GM19351 (cell line): Measurements from ENCODE around the gene CFAP90.
A peak's percentile ranks its signal among the peaks of the same experiment; 100 is the strongest.

Source experiments
- ATAC-seq: cut with Tn5 transposase; IDR thresholded peaks from one replicate; pipeline ENCODE4 v1.9.1; 2021; ENCODE audit warnings: mild to moderate bottlenecking, moderate library complexity; ENCODE audit not compliant: unreplicated experiment

CFAP90 gene

DNA sequence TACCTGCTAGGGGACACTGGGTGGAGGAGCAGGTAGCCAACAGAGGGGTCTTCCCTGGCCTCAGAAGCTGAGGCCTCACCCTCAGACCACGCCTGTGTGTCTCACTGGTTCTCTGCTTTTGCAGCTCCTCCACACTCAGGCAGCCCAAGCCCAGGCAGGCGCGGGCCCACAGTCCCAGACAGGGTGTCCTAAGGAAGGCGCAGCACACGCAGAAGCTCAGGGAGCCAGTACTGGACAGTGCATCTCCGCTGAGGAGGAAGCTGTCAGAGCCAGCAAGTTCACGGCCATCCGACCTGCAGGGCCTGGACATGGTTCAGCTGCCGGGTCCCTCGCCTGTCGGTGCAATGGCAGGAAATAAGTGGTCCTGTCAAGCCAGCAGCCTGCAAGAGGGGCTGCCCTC, 25.3 kb downstream of the CFAP90 start:
- no peak for ATAC-seq

DNA sequence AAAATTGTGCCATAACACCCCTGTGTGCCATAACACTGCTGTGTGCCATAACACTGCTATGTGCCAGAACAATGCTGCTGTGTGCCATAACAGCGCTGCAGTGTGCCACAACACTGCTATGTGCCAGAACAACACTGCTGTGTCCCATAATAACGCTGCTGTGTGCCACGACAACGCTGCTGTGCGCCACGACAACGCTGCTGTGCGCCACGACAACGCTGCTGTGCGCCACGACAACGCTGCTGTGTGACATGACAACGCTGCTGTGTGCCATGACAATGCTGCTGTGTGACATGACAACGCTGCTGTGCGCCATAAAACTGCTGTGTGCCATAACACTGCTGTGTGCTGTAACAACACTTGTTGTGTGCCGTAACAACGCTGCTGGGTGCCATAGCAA, 25.9 kb downstream of the CFAP90 start:
- ATAC-seq: no peak

DNA sequence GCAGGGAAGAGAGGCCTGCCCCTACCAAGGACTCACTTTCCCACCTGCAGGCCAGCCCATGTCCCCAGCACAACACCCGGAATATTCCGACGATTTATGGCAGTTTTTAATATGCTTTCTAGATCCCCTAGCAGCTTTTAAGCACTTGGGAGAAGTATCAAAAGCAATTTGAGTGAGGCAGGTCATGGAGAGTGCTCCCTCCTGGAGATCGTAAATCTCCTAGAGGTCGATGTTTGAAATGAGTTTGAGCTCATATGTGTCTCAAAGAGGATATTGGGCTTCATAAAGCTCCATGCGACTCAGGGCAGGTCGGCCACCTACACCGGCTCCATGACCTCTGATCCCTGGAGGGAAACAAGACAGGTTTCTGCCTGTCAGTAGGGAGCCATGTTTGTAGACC, 27.3 kb downstream of the CFAP90 start:
- no peak for ATAC-seq

DNA sequence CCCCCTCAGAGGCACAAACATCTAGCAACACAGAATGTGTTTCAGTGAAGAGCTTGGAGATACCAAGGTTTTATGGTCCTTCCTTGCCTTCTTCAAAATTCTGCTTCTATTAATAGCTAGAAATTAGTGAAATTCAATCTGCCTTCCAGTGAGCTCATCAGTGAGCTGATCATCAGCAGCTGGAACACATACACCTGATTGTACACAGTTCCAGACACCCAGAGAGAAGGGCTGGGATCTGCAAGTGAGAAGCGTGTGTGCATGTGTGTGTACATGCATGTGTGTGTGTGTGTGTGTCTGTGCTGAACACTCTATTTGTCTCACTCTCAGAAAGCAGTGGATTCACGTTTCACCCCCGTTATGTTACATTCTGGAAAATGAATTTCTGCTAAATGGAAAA, 28.5 kb downstream of the CFAP90 start:
- ATAC-seq: no peak

DNA sequence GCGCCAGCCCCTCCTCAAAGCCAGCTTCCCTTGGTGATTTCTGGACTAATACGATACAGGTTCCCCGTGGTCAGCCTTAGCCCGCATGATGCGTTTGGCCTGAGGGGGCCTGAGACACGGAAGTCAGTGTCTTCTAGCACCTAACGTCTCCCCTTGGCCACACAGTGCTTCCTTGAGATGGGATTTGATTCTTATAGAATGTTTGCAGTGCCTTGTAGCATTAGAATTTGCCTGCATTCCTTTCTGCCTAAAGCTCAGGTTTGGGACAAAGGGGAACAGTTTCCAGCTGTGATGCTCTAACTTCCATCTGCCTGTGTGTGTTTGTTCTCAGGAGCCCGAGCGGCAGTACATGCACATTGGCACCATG, 34.4 kb downstream of the CFAP90 start:
- peak; percentile 2 for ATAC-seq

DNA sequence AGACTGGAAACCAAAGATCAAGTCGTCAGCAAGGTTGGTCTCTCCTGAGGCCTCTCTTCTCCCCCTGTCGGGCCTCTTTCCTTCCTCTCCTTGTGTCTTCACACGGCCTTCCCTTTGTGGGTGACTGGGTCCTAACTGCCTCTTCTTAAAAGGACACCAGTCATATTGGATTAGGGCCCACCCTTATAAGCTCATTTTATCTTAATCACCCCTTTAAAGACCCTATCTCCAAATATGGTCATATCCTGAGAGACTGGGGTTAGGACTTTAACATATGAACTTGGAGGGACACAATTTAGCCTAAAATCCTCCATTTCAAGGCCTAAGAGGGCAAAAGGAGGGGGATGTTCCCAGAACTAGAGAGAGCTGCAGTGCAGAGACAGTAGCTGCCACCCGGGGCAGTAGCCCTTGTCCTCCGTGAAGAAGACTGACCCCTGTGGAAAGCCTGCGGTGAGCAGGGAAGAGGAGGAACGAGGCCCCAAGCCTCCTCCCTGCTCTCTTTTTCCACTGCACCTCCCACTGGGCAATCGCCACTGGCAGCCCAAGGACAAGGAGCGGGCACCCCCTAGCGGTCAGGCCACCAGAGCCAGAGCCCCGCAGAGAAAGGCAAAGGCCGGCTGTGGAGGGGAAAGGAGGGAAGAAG, 34.9 kb downstream of the CFAP90 start:
- ATAC-seq: peak; percentile 93

DNA sequence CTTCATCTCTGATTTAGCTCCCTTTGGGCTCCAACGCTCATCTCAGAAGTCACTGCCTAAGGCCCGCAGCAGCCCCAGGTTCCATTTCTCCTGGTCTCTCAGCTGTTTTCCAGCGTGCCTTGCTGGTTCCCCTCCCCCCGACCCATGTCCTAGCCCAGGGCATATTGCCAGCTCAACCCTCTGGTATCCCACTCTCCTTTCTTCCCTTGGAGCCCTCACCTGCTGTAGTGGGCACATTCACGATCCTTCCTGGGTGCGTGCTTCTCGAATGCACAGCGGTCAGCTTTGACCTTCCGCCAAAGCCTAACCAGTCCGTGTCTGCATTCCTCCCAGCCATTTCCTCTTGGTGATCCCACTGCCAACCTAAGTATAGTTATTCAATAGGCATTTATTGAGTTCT, 36.1 kb downstream of the CFAP90 start:
- no peak for ATAC-seq

DNA sequence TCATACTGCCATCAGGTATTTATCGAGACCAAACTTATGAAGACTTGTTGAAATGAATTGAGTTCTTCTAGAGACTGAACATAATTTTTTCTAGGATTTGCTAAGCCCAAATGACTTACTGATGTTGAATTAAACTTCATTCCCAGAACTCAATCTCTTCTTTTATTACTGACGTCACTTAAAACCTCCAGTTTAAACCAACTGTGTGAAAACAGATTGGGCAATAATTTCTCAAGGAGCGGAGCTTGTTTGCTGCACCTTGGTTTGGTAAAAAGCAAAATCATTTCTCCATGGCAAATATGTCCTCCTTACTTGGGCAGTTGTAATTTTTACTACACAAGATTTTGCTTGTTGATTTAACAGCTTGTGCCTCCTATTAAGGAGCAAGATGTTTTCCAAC, 37.4 kb downstream of the CFAP90 start:
- no peak for ATAC-seq

DNA sequence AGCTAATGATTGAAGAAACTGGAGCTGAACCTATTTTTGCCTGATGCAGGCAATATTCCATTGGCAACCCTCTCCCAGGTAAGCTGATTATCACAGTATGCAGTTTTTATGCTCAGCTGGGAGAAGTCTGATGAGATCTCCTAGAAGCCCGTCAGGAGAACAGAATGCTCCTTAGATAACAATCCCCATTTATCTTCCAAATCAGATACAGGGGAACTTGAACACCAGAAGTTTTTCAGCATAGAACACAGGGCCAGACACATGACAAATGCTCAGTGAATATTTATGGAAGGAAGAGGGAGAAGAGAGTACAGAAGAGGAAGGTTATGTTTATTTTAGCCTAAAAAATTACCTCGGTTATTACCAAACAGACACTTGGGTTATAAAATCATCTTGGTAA, 37.9 kb downstream of the CFAP90 start:
- ATAC-seq: no peak

DNA sequence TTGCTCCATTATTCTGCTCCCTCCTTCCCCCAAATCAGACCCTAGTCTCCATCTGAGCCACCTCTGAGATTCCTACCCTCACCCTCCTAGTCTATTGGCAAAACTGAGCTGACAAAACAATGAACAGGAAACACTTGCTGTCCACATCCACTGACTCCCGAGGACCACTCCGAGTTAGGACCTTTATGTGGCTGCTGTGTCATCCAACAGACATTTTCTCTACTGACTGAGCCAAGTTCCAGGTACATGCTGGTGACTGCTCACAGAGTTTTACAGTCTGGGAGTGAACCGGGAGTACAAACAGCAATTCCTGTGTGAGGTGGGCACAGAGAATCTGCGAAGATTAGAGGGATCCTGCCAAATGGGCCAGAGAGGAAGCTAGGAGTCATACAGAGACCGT, 39.2 kb downstream of the CFAP90 start:
- no peak for ATAC-seq

DNA sequence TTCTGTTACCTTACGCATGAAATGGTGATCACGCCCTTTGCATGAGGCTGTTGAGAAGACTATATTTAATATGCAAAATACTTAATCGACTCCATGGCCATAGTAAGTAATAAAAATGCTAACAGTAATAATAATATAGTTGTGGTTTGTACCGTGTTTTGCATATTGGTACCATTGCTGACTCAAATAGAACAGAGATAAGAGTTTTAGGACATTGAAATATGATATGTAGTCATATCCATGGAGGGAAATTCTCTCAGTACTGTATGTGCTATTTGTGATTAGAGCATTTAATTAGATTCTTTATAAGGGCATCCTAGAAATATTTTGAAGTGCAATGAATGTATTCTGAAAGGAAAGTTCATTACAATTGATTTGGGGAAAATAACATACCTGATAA, 41.9 kb downstream of the CFAP90 start:
- peak; percentile 32 for ATAC-seq

DNA sequence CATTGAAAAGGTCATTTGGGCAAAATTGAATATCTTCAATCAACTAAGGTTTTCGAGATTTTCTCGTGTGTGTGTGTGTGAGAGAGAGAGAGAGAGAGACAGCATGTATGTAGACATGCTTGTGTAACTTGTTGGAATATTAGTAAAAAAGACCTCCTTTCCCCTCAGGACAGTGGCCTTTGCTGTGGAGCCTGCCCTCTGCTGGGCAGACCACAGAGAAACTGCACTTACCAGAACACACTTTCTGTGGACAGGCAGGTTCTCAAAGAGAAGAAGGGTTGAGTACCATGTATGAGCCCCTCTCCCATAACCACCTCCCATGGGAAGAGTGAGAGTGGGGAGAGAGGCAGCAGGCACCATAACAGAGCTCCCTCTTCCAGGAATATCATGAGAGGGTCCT, 45.6 kb downstream of the CFAP90 start:
- ATAC-seq: no peak

DNA sequence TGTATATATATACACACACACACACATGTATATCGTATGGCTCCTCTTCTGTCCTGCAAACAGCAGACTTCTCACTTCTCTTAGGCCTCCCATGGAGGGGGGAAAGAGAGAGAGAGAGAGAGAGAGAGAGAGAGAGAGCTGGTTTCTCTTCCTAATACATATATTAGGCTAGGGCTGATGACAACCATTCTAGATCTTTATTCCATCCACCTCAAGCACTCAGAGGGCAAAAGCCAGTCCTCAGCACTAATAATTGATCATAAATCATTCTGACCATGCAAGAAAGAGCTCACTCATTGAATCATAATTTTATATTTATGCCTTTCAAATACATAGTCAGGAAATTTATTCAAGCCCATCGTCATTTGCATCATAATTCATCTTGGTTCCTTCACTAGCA, 47.0 kb downstream of the CFAP90 start:
- no peak for ATAC-seq

DNA sequence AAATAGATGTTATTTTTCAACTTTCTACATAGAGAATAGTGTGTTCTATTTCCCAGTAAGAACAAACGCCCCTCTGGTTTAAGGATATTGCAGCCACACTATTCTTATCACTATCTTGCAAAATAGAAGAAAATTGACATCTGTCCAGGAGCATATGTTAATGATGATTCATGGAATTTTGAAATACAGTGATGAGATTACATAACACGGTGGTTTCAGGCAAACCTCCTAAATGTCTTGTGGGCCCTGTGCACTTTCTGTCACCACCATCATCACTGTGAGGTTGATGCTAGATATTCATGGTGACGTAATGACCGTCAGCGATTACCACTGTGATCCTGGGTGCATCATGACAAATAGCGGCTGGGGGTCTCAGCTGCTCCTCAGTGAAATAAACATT, 48.1 kb downstream of the CFAP90 start:
- no peak for ATAC-seq

DNA sequence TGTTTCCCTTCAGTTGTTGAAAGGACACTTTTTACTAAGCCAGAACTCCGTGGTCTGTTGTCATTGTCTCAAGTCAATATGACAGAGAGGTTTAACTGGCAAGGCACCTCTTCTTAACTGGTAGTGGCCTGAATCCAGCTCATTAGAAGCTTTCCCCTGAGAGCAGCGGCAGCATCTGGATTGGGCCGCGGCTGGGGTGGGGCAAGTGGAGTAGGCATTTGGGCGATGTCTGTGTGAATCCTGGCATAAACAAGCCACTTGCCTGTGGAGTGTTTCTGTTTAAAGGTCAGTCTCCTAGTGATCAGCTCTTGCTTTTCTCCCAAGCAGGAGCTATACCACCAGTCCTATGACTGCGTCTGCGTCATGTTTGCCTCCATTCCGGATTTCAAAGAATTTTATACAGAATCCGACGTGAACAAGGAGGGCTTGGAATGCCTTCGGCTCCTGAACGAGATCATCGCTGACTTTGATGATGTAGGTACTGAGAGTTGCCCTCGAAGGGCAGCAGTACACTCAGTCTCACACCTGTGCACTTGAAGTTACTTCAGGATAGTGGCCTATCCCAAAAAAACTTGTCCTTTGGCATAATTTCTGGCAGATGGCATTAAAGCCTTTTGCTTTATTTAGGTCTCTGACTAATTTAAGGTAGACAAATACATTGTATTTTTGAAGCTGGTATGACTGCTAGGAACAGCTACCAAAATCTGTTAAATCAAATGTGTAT, 48.9 kb downstream of the CFAP90 start:
- no peak for ATAC-seq

DNA sequence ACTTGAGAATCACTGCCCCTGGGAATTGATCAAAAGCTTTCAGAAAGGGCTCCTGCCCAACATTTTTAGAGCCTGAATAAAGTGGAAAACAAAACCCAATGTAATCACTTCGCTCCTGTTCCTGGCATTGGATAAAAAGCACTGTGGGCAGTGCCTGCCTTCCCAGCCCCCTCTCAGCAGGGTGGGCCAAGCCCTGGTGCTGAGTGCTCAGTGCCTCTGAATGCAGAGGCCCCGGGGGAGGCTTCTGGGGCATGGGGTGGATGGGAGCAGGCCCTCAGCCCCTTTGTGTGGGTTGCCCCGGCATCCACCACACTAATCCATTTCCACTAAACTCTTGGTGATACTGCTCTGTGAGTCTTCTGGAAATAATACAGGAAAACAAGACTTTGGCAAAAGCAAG, 55.6 kb downstream of the CFAP90 start:
- no peak for ATAC-seq

DNA sequence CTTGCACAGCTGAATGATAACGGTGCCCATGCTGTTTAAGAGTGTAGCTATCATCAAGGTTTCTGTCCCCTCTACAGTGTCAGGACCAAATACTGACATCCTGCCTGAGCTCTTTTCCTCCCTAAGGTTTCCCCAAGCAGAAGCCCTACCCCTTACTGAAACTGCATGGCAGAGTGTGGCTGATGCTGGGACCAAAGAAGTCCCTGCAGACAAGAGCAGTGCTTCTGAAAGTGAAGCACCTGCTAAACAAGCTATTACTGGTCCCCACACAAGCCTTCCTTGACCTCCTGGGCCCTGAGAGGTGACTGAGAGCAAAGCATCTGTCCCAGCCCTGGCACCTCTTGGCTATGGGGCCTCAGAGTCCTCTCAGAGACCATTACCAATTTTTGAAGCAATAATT, 56.1 kb downstream of the CFAP90 start:
- peak; percentile 32 for ATAC-seq

DNA sequence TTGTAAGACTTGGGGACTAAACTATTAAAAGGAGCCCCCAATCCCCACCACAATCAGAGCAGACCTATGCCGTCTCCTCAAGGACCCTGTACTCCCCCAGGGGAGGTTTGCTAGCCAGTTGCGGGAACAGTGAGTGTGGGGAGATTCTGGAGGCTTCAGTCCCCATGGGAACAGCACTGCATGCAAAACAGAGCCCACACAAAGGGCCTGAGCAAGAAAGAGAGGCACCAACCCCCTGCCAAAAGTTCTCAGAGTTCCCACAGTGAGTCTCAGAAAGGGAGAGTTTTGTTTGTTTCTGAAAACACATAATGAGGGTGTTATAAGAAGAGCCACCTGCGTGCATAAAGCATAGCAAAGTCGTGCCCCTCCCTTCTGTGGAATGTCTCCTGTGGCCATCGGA, 56.6 kb downstream of the CFAP90 start:
- ATAC-seq: peak; percentile 90

DNA sequence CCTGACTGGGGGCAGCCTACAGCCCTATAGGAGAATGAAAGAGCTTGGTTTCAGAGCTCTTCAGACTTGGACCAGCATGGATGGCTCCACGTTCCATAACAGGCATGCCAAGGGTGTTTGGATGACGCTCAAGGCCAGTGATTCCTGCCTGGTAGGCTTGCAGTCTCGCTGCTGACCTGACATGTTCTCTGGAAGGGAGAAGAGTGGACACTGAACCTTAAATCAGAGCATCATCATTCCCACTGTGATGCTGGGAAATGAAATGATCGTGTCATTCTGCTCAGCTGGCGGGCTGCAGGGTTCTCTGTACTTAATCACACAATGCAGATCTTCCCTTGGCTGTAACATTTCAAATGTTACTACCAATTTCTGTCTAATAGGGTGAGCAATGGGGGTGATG, 57.0 kb downstream of the CFAP90 start:
- peak; percentile 32 for ATAC-seq

DNA sequence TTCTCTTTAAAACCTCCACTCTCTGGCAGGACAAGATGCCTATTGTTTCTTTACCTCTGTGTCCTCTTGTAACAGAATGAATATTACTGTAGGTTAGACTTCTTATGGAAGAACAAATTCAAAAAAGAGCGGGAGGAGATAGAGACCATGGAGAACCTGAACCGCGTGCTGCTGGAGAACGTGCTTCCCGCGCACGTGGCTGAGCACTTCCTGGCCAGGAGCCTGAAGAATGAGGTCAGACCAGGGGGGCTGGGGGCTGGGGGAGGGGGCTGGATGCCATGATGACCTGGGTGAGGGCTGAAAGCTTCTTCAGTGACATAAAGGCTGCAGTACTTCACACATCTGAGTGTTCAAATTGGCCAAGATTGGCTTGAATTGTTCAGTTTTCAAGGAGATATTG, 61.4 kb downstream of the CFAP90 start:
- ATAC-seq: no peak

DNA sequence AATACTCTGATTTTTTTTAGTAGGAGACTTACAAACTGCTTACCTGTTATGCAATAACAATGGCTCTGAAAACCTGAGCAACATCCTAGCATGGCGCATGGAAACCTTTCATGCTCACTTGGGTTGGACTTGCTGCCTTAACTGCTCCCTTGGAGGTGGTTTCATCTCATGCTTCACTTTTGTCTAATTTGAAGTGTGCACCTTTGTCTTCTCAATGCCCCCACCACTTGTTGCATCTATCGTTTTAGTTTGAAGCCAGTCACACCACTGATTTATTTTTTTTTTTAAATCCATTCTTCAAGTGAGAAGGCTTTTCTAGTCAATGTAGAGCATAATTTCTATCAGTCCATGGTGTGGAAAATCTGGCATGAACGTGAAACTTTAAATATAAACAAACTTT, 63.2 kb downstream of the CFAP90 start:
- no peak for ATAC-seq

DNA sequence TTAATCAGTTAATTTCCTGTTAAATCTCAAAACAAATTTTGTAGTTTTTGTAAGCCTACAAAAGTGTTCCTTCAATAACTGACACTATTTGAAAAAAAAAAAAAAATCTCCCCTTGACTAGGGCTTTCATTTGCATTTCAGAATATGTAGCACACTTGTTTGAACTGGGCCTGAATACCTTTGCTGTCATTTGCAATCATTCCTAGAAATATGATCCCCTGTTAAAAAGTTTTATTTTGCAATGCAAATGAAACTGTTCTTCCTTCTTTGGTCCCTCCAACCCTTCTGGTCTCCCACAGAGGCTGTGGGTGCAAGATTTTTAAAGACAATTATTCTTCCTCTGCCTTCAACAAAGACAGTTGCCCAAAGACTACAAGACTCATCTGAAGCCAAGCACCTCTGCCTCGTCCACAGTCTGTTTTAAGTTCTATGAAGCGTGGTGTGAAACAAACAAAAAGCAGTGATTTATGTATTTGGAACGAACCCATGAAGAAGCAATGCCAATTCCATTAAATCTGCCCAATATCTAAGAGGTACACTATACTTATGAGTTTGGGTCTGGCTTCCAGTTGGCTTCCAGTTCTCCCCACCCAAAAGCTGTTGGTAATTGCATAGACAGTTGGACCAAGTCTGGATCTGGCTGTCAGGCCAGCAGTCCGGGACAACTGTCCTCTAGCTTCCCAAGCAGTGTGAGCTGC, 66.1 kb downstream of the CFAP90 start:
- ATAC-seq: no peak
